Nephron progenitor cell (in vitro differentiated cells): ENCODE results near the gene GOLGA6L2.
"Not testable (repeated sequence)": the region's sequence is repeated elsewhere in the genome, so short reads cannot be mapped to it uniquely, and the experiment has no call there.

Experiments
- DNase-seq: peaks from one replicate; pipeline ENCODE4 v3.0.0; 2021
- H3K27ac Mint-ChIP-seq: 2 replicates; pipeline ENCODE4 v1.8.0; 2021; ENCODE audit warnings: mild to moderate bottlenecking, moderate library complexity, mixed read lengths
- H3K27me3 Mint-ChIP-seq: 2 replicates; pipeline ENCODE4 v1.8.0; 2021; ENCODE audit warnings: mild to moderate bottlenecking, low read depth, mixed read lengths; ENCODE audit not compliant: poor library complexity
- H3K36me3 Mint-ChIP-seq: 2 replicates; pipeline ENCODE4 v1.8.0; 2021; ENCODE audit warnings: low read depth, mixed read lengths
- H3K4me1 Mint-ChIP-seq: 2 replicates; pipeline ENCODE4 v1.8.0; 2021; ENCODE audit warnings: mixed read lengths
- H3K4me3 Mint-ChIP-seq: 2 replicates; pipeline ENCODE4 v1.8.0; 2021; ENCODE audit warnings: mild to moderate bottlenecking, moderate library complexity, mixed read lengths
- H3K9me3 Mint-ChIP-seq: 2 replicates; pipeline ENCODE4 v1.8.0; 2021; ENCODE audit warnings: mild to moderate bottlenecking, moderate library complexity, mixed read lengths
- CTCF ChIP-seq: fragments of 200-600 bp; sonication (generic); IDR thresholded peaks from 2 replicates; pipeline ENCODE4 v1.5.0; 2021; ENCODE audit warnings: antibody characterized with exemption

GOLGA6L2 gene

GRCh38 chr15:23401627-23402026 is 45.4 kb downstream of the GOLGA6L2 start:
- Mint-ChIP-seq H3K27me3 (peaks cover 3% of the 10 kb centered on the region), H3K9me3 (peaks cover 75% of the 10 kb centered on the region), H3K27ac (no peak overlapping the region), H3K4me3 (no peak overlapping the region), H3K4me1 (no peaks in the 10 kb centered on the region), H3K36me3 (no peaks in the 10 kb centered on the region)
- no peak for TF ChIP-seq CTCF
- DNase-seq, result no peak

GRCh38 chr15:23399207-23399606 is 47.8 kb downstream of the GOLGA6L2 start:
- H3K4me1 Mint-ChIP-seq, H3K36me3 Mint-ChIP-seq, H3K27ac Mint-ChIP-seq, DNase-seq, H3K27me3 Mint-ChIP-seq, H3K4me3 Mint-ChIP-seq: not testable (repeated sequence)
- peaks cover 83% of the 10 kb centered on the region for H3K9me3 Mint-ChIP-seq

- H3K4me3 Mint-ChIP-seq, H3K27me3 Mint-ChIP-seq, H3K36me3 Mint-ChIP-seq, H3K4me1 Mint-ChIP-seq, H3K27ac Mint-ChIP-seq, DNase-seq: not testable (repeated sequence)
- peaks cover 80% of the 10 kb centered on the region for H3K9me3 Mint-ChIP-seq
These were observed 48.7 kb downstream of the GOLGA6L2 start for GRCh38 chr15:23398357-23398756.

- Mint-ChIP-seq H3K36me3 (no peaks in the 10 kb centered on the region), H3K27ac (no peak overlapping the region), H3K9me3 (peaks cover 75% of the 10 kb centered on the region), H3K4me3 (no peak overlapping the region), H3K27me3 (peaks cover 6% of the 10 kb centered on the region), H3K4me1 (no peaks in the 10 kb centered on the region)
- no peak for DNase-seq
- TF ChIP-seq CTCF, result no peak
These were observed 49.3 kb downstream of the GOLGA6L2 start for GRCh38 chr15:23397779-23398178.

- no peak overlapping the region for H3K4me3 Mint-ChIP-seq
- H3K4me1 Mint-ChIP-seq, result no peaks in the 10 kb centered on the region
- no peak overlapping the region for H3K27ac Mint-ChIP-seq
- no peak for DNase-seq
- peaks cover 63% of the 10 kb centered on the region for H3K9me3 Mint-ChIP-seq
- TF ChIP-seq CTCF, result no peak
- peaks cover 3% of the 10 kb centered on the region for H3K27me3 Mint-ChIP-seq
- no peaks in the 10 kb centered on the region for H3K36me3 Mint-ChIP-seq
These were observed 51.2 kb downstream of the GOLGA6L2 start for GRCh38 chr15:23395832-23396231.

GRCh38 chr15:23395030-23395692 is 51.9 kb downstream of the GOLGA6L2 start:
- no peak overlapping the region for H3K27ac Mint-ChIP-seq
- H3K27me3 Mint-ChIP-seq, result peaks cover 3% of the 10 kb centered on the region
- TF ChIP-seq CTCF, result no peak
- peaks cover 63% of the 10 kb centered on the region for H3K9me3 Mint-ChIP-seq
- DNase-seq, result no peak
- H3K4me1 Mint-ChIP-seq, result no peaks in the 10 kb centered on the region
- no peak overlapping the region for H3K4me3 Mint-ChIP-seq
- no peaks in the 10 kb centered on the region for H3K36me3 Mint-ChIP-seq
